HG03571 (cell line): ENCODE data around the gene PCDH11Y.
"Not testable (repeated sequence)": the region's sequence is repeated elsewhere in the genome, so short reads cannot be mapped to it uniquely, and the experiment has no call there.

Experiments
- ATAC-seq: cut with Tn5 transposase; IDR thresholded peaks from one replicate; pipeline ENCODE4 v1.9.1; 2021; ENCODE audit not compliant: unreplicated experiment

PCDH11Y gene, protein sequence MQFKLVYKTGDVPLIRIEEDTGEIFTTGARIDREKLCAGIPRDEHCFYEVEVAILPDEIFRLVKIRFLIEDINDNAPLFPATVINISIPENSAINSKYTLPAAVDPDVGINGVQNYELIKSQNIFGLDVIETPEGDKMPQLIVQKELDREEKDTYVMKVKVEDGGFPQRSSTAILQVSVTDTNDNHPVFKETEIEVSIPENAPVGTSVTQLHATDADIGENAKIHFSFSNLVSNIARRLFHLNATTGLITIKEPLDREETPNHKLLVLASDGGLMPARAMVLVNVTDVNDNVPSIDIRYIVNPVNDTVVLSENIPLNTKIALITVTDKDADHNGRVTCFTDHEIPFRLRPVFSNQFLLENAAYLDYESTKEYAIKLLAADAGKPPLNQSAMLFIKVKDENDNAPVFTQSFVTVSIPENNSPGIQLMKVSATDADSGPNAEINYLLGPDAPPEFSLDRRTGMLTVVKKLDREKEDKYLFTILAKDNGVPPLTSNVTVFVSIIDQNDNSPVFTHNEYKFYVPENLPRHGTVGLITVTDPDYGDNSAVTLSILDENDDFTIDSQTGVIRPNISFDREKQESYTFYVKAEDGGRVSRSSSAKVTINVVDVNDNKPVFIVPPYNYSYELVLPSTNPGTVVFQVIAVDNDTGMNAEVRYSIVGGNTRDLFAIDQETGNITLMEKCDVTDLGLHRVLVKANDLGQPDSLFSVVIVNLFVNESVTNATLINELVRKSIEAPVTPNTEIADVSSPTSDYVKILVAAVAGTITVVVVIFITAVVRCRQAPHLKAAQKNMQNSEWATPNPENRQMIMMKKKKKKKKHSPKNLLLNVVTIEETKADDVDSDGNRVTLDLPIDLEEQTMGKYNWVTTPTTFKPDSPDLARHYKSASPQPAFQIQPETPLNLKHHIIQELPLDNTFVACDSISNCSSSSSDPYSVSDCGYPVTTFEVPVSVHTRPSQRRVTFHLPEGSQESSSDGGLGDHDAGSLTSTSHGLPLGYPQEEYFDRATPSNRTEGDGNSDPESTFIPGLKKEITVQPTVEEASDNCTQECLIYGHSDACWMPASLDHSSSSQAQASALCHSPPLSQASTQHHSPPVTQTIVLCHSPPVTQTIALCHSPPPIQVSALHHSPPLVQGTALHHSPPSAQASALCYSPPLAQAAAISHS (N-terminal part only)

DNA sequence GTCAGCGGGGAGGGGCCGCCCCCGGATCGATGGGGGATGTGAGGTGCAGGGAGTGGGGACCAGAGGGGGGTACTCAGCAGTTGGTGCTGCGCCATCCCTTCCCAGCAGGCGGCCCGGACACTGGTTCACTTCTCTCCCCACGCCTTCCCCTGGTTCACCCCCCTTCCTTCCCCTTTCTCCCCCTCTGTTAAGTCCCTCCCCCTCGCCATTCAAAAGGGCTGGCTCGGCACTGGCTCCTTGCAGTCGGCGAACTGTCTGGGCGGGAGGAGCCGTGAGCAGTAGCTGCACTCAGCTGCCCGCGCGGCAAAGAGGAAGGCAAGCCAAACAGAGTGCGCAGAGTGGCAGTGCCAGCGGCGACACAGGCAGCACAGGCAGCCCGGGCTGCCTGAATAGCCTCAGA, at the start of gene PCDH11Y:
Gene PCDH11Y (plus strand): TSS at position 240 of the 400 bp plus-strand sequence. CDS start 56,804 bp downstream, outside the sequence.
- not testable (repeated sequence) for ATAC-seq

DNA sequence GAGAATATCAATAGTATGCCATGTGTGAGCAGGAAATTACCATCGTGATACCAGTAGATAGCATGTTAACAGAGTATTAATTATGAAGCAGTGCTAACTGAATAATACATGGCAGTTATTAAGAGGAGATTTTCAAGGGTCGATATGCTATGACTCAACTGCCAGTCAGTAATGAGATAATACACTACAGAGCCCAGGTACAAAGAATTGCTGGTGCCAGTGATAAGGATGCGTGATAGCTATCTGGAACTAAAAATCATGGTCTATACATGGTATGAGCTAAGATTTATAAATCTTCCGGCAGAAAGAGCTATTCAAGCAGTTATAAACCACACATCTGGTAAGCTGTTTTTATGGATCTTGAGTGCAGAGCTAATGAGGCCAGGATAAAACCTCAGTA, 32.2 kb upstream of the PCDH11Y start:
- ATAC-seq, result not testable (repeated sequence)

DNA sequence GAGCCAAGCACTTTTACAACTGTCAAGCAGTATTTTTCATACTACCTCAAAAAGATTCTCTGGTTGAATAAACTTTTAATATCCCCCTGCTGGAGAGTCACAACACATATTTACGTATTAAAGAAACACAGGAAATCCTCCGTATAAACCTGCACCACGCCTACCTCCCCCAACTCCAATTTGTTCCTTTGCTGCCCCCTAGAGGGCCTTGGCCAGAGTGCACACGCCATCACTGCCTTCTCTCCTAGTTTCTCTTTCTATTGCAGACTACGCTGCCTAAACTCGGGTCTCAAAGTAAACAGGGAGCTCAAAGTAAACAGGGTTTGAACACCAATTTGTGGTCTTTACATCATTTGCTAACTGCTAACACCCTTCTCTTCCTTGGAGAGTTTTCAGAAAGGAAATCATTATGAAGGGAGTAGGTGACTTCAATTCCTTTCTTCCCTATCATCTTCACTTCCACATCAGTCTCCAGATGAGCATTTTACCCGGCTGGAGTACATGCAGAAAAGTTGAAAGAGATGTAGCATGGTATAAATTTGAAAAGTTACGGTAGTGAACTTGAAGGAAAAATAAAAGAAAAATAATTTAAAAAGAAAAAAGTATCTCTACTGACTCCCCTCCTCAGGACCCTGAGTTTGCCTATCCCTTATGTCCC, 8.2 kb upstream of the PCDH11Y start:
- peak; percentile 100 for ATAC-seq

DNA sequence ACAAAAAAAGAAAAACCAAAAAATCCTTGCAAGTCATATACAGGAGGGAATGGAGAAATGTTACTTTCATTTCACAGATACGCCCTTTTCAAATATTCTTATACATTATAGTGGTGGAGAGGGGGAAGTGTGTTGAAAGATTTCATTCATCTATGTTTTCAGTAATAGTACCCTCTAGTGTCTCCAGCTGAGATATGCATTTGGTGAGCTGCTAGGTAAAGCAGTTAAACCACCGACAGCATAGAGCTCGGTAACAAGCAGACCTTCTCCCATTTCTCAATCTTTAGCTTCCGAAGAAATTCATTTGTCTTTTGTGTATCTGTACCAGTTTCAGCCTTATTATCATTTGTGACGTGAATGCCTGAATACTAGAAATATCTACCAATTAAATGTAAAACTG, 5.2 kb upstream of the PCDH11Y start:
- ATAC-seq, result not testable (repeated sequence)

DNA sequence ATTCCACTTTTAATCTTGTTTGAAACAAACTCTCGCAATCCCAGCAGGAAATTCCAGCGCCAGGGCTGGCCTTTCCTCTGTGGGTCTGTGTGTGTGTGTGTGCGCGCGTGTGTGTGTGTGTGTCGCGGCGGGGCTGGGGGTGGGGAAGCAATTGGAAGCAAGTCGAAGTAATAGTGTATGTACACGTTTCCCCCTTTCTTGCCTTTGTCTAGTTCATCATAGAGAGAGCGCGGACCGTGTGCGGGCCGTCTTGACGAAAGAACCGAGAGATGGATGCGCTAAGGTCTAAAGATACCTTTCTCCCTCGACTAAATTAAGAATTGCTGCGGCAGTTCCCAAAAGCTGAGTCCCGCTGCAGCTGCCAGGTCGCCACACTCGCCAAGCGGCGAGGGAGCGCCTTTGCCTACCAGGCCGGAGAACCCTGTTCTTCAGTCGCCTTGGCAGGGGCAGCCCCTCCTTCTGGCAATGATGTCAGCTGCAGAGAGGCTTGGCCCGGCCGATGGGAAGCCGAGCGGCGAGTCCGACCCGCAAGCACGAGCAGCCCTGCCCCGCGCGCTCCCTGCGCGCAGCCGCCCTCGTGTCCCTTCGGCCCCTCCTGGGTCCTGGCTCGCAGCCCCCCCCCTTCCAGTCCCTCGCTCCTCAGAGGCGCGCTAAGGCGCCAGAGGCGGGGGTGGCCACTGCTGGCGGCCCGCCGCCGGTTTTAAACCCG, 2.5 kb downstream of the PCDH11Y start:
- ATAC-seq, result not testable (repeated sequence)

DNA sequence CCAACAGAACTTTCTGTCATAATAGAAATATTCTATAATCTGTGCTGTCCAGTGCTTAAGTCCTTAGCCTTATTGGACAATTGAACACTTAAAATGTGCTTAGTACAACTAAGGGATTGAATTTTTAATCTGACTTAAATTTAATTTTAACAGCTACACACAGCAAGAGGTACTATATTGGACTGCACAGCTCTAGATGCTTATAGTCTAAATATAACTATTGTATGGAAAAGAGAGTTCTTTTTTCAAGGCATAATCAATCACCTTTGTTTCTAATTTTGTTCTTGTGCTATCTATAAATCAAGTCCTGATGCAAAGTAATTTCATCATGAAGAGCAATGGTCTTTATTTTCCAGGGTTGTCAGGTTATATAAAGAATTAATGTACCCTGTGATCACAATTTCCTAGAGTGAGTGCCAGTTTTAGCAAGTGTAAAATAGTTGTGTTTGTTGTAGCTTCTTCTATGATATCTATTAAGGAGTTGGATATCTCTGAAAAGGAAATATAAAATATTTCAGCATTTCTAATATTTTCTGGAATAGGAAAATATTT, 39.0 kb downstream of the PCDH11Y start:
- ATAC-seq, result not testable (repeated sequence)

DNA sequence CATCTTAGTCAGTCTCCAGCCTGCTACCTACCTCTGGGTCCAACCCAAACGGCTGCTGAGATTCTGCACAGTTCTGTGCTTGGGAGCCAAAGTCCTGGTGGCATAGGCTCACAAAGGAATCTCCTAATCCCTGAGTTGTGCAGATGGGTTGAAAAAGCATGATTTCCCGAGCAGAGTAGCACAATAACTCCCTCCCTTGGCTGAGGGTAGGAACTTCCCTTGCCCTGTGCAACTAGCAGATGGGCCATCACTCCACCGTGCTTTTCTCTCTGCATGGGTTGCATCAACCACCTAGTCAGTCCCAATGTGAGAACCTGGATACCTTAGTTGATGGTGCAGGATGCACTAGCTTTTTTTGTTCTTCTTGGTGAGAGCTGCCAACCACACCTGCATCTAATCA, 82.9 kb downstream of the PCDH11Y start:
- ATAC-seq, result not testable (repeated sequence)

DNA sequence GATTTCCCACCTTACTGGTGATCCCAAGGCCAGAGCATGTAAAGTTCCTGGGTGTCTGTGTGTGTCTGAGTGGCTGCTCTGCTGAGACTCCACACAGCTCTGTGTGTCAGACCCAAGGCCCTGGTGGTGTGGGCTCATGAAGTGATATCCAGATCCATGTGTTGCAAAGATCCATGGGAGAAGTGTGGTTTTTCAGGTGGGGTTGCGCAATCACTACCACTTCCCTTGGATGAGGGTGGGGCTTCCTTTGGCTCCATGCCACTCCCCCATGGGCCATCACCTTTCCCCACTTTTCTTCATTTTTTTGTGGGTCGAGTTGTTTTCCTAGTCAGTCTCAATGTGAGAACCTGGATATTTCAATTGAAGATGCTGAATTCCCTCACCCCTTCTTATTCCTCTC, 182.9 kb downstream of the PCDH11Y start:
- ATAC-seq, result not testable (repeated sequence)

DNA sequence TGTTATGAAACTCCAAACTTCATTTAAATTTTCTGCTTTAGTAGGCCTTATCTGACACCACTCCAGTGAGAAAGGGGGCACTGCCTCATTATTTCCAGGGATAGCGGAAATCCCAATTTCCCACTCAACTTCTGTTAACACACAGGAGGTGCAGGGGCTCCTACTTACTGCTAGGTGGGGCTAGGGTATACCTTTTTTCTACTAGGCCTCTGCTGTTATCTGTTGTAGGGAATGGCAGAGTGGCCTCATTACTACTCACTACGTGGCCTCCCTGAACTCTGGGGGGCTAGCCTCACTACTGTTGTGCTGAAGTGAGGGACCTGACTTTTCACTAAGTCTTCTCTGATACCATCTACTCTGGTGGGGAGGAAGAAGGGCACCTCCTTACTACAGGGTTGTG, 215.0 kb downstream of the PCDH11Y start:
- not testable (repeated sequence) for ATAC-seq

DNA sequence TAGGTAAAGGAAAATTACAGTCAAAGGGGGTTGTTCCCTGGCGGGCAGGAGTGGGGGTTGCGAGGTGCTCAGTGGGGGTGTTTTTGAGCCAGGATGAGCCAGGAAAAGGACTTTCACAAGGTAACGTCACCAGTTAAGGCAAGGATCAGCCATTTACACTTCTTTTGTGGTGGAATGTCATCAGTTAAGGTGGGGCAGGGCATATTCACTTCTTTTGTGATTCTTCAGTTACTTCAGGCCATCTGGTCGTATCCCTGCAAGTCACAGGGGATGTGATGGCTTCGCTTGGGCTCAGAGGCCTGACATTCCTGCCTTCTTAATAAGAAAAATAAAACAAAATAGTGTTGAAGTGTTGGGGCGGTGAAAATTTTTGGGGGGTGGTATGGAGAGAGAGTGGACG, 324.8 kb downstream of the PCDH11Y start:
- ATAC-seq, result not testable (repeated sequence)

DNA sequence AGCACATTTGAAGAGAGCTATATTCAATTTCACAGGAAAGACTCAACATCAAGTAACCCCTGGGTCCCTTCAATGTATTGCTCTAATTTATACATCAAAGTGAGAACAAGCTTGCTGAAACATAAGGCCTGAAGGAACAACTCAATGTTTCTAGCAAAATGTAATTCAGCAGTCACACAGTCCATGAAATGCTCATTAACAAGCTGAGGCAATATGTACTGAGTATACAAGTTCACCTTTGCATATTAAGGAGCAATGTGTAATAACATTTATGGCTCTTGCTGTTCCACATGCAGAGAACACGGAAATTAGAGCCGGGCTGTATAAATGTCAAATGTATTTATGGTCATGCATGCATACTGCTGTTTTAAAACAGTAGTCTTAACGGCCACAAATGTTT, 342.1 kb downstream of the PCDH11Y start:
- ATAC-seq, result not testable (repeated sequence)

DNA sequence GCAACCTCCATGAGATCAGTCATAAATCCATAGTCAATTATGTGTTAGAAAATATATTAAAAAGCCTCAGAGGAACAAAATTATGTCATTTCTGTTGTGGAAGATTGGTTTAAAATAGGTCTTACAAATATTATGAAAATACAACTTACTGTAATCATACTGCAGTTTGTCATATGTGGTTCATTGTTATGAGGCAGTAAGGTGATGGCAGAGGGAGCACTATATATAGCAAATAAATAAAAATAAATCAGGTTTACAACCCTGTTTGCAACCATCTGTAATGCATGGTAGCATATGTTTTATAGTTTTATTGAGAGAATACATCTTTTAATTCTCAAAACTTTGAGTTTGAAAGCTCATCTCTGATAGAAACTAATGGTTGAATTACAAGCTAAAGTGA, 543.6 kb downstream of the PCDH11Y start:
- ATAC-seq, result not testable (repeated sequence)

DNA sequence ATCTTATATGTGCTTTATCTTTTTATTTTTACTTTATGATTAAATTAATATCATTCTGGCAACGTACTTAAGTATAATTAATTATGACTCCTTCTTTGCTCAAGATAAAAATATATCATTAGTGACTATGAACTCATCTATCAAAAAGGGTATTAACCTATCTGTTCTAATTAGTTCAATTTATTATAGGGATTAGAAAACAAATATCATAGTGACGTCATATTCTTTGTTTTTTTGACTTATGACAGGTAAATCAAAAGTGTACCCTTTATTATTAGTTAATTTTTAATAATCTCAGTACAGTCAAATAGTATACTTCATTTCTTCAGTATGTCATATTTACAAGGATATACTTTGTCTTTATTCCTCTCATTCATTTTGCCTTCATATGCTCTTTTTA, 638.5 kb downstream of the PCDH11Y start:
- ATAC-seq, result not testable (repeated sequence)

DNA sequence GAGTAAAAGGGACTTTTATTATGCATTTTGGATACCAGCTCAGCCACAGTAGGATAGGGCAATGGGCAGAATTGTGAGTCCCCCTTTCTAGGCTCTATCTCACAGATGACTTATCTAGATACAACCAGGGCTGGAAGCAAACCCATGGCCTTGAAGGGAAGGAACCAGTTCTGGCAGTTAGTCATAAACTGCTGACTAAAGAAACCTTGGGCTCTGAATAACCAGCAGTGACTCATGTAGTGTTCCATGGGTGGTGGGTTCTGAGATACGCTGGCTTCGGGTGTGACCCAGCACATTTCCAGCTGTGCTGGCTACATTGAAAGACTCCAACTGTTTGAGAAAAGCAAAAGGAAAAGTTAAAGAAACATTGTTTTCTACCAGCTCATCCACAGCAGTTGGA, 679.2 kb downstream of the PCDH11Y start:
- ATAC-seq, result not testable (repeated sequence)

DNA sequence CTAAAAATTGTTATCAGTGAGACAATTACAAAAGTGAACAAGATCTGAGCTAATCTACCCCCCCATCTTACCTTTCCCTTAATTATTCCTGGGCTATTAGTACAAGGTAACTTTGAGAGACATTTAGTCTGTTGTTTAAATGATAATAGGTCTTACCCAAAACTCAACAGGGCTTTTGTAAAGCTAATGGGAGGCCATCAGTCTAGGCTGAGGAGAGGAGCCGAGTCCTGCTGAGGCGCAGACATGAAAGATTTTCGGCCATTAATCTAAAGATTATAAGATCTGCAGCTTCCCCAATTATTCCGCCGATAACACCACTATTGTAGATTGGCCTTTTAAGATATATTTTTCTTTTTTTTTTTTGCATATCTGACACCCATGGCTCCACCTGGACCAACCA, 708.6 kb downstream of the PCDH11Y start:
- ATAC-seq, result not testable (repeated sequence)

DNA sequence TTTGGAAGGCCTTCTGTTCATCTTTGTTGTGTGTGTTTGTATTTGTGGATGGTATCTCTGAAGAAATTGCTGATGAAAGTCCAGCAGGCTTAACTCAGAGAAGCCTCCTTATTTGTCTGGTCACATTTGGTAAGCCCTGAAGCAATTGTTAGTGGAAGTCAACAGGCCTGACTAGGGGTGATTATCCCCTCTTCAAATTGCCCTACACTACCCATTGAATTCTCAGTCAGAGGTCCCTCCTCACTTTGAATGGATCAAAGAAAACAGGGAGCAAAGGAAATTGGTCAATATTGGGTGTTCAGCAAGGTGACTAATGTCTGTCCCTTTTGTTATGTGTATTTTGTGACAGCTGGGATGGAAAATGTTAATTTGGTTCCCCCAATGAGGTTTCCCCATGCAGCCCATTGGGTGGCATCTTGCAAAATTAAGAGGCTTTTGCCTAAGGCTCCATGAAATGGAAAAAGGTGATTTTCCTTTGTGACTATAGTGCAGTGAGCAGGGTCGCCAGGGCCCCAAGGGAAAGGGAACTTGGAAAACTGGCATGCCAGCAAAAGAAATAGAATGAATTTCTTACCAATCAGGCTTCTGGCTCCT, 709.8 kb downstream of the PCDH11Y start:
- ATAC-seq, result not testable (repeated sequence)

DNA sequence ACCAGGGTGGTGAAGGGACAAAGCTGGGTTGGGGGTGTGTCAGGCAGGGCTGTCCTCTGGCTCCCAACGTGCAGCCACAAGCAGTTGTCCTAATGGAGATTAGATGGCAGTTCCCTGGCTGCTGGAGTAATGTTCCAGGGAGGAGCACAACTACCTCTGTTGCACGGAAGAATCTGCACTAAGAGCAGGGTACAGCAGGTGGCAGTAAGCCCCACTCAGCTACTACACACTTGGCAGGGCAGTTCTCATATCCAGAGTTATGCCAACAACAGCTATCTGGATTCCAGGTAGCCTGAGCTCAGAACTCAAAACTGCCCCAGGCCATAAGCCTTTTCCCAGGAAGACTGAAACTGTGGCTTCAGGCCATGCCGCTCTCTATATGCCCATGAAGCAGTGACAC, 761.3 kb downstream of the PCDH11Y start:
- not testable (repeated sequence) for ATAC-seq

DNA sequence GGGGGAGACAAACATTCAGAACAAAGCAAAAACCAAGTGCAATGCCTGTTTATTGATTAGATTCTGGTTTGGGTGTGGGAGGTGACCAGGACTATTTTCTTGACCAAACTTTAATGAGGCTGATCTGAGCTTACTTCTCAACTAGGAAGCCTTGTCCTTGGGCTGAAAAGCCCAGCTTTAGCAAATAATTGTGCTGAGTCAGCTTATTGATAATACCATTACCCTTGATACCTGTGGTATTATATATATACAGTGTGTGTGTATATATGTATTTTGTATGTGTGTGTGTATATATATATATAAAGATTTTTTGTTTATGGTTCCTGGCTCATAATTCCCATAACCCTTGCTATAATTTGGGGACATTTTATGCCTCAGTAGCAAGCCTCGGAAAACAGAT, 776.4 kb downstream of the PCDH11Y start:
- not testable (repeated sequence) for ATAC-seq
